ENCODE measurements around the gene RFFL. TPM values are rescaled to one million over a fixed set of nuclear protein-coding genes. Genes with fewer than 3 reads are reported as not detected.

The RFFL gene
- total and polyA plus RNA-seq, 9 of the 15 experiments (the other 6 are each of a cell fraction or from before 2014, with no cell fraction given): 3.4 to 18.1 (median 12.8) TPM

- TF ChIP-seq ZNF780A (CRISPR knock-in tag; IDR thresholded peaks at IDR 0.05) (no peak), ZNF239 (CRISPR knock-in tag; IDR thresholded peaks at IDR 0.05) (no peak), NR1H2 (CRISPR knock-in tag; IDR thresholded peaks at IDR 0.05) (no peak), TRIM25 (IDR thresholded peaks at IDR 0.05; ENCODE audit: borderline replicate concordance) (no peak), BCL6 (CRISPR knock-in tag; IDR thresholded peaks at IDR 0.05) (no peak), ZNF431 (CRISPR knock-in tag; IDR thresholded peaks at IDR 0.05) (no peak), RBFOX2 (IDR thresholded peaks at IDR 0.05; ENCODE audit: low read depth, low read length) (no peak), SIX5 (IDR thresholded peaks at IDR 0.05; ENCODE audit: borderline replicate concordance in 1 of 2, insufficient read depth in 1 of 2, low read depth in 1 of 2, low read length in 2 of 2) (no peak), MBD1 (CRISPR knock-in tag; IDR thresholded peaks at IDR 0.05) (no peak), ZNF79 (CRISPR knock-in tag; IDR thresholded peaks at IDR 0.05; ENCODE audit: low read depth) (no peak), ZNF655 (CRISPR knock-in tag; IDR thresholded peaks at IDR 0.05) (no peak), ZC3H4 (CRISPR knock-in tag; IDR thresholded peaks at IDR 0.05; ENCODE audit: borderline replicate concordance) (no peak), MCM2 (IDR thresholded peaks at IDR 0.05; ENCODE audit: low read depth) (no peak), L3MBTL2 (IDR thresholded peaks at IDR 0.05) (peak; percentile 48; the same call in 1 of the 2 replicates), ZBTB11 (CRISPR knock-in tag; IDR thresholded peaks at IDR 0.05) (0 out of 6 replicates have a peak, but pooled peaks of 1 of the 3 experiments have one; percentile 39), PTRF (tag; IDR thresholded peaks at IDR 0.05) (no peak), CSDE1 (IDR thresholded peaks at IDR 0.05) (no peak), LARP7 (IDR thresholded peaks at IDR 0.05) (no peak), MAFK (IDR thresholded peaks at IDR 0.05; ENCODE audit: low read length) (no peak), MYNN (IDR thresholded peaks at IDR 0.05) (no peak), MYNN (CRISPR knock-in tag; IDR thresholded peaks at IDR 0.05) (no peak), ZNF561 (CRISPR knock-in tag; conservative IDR thresholded peaks at IDR 0.05) (no peak), SNRNP70 (optimal IDR thresholded peaks at IDR 0.05; ENCODE audit: low read depth, low read length) (no peak), ZNF133 (CRISPR knock-in tag; IDR thresholded peaks at IDR 0.05) (no peak)
These were observed 12.3 kb downstream of the RFFL start (continued) for GRCh38 chr17:35051183-35051578.

Measured in K562 (cell line).